ENCODE data around the gene NCAPD3. TPM values are rescaled to one million over a fixed set of nuclear protein-coding genes. Genes with fewer than 3 reads are reported as not detected.

The NCAPD3 gene, protein sequence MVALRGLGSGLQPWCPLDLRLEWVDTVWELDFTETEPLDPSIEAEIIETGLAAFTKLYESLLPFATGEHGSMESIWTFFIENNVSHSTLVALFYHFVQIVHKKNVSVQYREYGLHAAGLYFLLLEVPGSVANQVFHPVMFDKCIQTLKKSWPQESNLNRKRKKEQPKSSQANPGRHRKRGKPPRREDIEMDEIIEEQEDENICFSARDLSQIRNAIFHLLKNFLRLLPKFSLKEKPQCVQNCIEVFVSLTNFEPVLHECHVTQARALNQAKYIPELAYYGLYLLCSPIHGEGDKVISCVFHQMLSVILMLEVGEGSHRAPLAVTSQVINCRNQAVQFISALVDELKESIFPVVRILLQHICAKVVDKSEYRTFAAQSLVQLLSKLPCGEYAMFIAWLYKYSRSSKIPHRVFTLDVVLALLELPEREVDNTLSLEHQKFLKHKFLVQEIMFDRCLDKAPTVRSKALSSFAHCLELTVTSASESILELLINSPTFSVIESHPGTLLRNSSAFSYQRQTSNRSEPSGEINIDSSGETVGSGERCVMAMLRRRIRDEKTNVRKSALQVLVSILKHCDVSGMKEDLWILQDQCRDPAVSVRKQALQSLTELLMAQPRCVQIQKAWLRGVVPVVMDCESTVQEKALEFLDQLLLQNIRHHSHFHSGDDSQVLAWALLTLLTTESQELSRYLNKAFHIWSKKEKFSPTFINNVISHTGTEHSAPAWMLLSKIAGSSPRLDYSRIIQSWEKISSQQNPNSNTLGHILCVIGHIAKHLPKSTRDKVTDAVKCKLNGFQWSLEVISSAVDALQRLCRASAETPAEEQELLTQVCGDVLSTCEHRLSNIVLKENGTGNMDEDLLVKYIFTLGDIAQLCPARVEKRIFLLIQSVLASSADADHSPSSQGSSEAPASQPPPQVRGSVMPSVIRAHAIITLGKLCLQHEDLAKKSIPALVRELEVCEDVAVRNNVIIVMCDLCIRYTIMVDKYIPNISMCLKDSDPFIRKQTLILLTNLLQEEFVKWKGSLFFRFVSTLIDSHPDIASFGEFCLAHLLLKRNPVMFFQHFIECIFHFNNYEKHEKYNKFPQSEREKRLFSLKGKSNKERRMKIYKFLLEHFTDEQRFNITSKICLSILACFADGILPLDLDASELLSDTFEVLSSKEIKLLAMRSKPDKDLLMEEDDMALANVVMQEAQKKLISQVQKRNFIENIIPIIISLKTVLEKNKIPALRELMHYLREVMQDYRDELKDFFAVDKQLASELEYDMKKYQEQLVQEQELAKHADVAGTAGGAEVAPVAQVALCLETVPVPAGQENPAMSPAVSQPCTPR (N-terminal part only)
- 17.0 TPM for total RNA-seq

- Histone ChIP-seq H3K9me3 (ENCODE audit: low read depth, low read length) (no peaks in the 10 kb centered on the region), H3K4me3 (ENCODE audit: low read length) (peak within 1 kb of the TSS; percentile 99), H3K4me1 (ENCODE audit: insufficient read depth, low read length) (peaks cover 43% of the 10 kb centered on the region), H3K27me3 (ENCODE audit: insufficient read depth, low read length) (no peaks in the 10 kb centered on the region)
Measured at GRCh38 chr11:134223836-134224709, at the start of gene NCAPD3, which contains the start of gene VPS26B. NCAPD3 (minus strand) TSS chr11:134223967; CDS start chr11:134223926, 41 bp downstream. VPS26B (plus strand) TSS chr11:134224671; CDS start chr11:134225123, 452 bp downstream.

- no peak overlapping the region for H3K4me3 ChIP-seq (ENCODE audit: low read length)
- H3K27me3 ChIP-seq (ENCODE audit: insufficient read depth, low read length) = peaks cover 69% of the 10 kb centered on the region
- H3K4me1 ChIP-seq (ENCODE audit: insufficient read depth, low read length) = peaks cover 29% of the 10 kb centered on the region
- H3K9me3 ChIP-seq (ENCODE audit: low read depth, low read length) = no peaks in the 10 kb centered on the region
Measured at GRCh38 chr11:134273317-134273712, 49.5 kb upstream of the NCAPD3 start.

GRCh38 chr11:134272381-134273316 is 48.9 kb upstream of the NCAPD3 start:
- H3K27me3 ChIP-seq (ENCODE audit: insufficient read depth, low read length) = peaks cover 62% of the 10 kb centered on the region

GRCh38 chr11:134271978-134272377 is 48.2 kb upstream of the NCAPD3 start:
- Histone ChIP-seq H3K27me3 (ENCODE audit: insufficient read depth, low read length) (peaks cover 55% of the 10 kb centered on the region), H3K4me3 (ENCODE audit: low read length) (no peak overlapping the region), H3K9me3 (ENCODE audit: low read depth, low read length) (no peaks in the 10 kb centered on the region), H3K4me1 (ENCODE audit: insufficient read depth, low read length) (peaks cover 31% of the 10 kb centered on the region)

More at GRCh38 chr11:134272381-134273316, 48.9 kb upstream of the NCAPD3 start:
- no peak overlapping the region for H3K4me3 ChIP-seq (ENCODE audit: low read length)
- H3K4me1 ChIP-seq (ENCODE audit: insufficient read depth, low read length) = peaks cover 29% of the 10 kb centered on the region
- no peaks in the 10 kb centered on the region for H3K9me3 ChIP-seq (ENCODE audit: low read depth, low read length)

DNA sequence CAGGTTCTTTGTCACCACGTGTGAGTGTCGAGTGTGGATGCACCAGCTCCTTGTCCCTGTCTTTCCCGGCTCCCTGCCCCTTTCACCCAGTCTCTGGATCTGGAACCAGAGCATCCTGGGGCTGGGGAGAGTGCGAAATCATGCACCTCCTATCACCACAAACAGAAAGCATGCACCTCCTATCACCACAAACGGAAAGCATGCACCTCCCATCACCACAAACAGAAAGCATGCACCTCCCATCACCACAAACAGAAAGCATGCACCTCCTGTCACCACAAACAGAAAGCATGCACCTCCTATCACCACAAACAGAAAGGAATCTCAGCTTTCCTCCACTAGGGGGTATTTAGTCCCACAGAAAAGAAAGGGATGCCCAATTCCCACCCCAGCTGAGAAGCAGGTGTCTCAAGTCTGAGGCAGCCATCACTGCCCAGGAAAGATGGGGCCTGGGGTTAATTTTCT is 46.5 kb upstream of the NCAPD3 start:
- no peak overlapping the region for H3K4me3 ChIP-seq (ENCODE audit: low read length)
- no peaks in the 10 kb centered on the region for H3K9me3 ChIP-seq (ENCODE audit: low read depth, low read length)
- H3K4me1 ChIP-seq (ENCODE audit: insufficient read depth, low read length) = peaks cover 23% of the 10 kb centered on the region
- H3K27me3 ChIP-seq (ENCODE audit: insufficient read depth, low read length) = peaks cover 41% of the 10 kb centered on the region

GRCh38 chr11:134267966-134268365 is 44.2 kb upstream of the NCAPD3 start:
- Histone ChIP-seq H3K4me1 (ENCODE audit: insufficient read depth, low read length) (peaks cover 22% of the 10 kb centered on the region), H3K27me3 (ENCODE audit: insufficient read depth, low read length) (peaks cover 18% of the 10 kb centered on the region), H3K9me3 (ENCODE audit: low read depth, low read length) (no peaks in the 10 kb centered on the region), H3K4me3 (ENCODE audit: low read length) (no peak overlapping the region)

- H3K27me3 ChIP-seq (ENCODE audit: insufficient read depth, low read length) = peaks cover 13% of the 10 kb centered on the region
Measured at GRCh38 chr11:134267461-134267860, 43.7 kb upstream of the NCAPD3 start.

DNA sequence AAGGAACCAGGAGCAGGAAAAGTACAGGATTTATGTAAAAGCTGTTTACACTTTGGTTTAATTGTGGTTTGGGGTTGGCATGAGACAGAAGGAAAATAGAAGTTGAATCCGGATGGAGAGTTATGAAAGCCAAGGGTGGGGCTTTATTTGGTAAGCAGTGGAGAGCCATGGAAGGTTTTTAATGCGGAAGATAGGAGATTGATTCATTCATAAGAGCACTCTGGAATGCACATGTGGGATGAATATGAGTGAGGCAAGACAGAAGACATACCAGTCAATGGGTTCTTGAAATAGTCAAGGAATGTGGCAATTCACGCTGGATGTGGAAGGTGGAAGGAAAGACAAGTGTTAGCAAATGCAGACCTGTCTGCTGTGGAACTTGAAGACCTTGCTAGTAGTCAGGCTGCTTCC is 43.1 kb upstream of the NCAPD3 start:
- H3K4me1 ChIP-seq (ENCODE audit: insufficient read depth, low read length) = peaks cover 23% of the 10 kb centered on the region
- peaks cover 7% of the 10 kb centered on the region for H3K27me3 ChIP-seq (ENCODE audit: insufficient read depth, low read length)
- H3K9me3 ChIP-seq (ENCODE audit: low read depth, low read length) = no peaks in the 10 kb centered on the region
- no peak overlapping the region for H3K4me3 ChIP-seq (ENCODE audit: low read length)

More at GRCh38 chr11:134267461-134267860, 43.7 kb upstream of the NCAPD3 start:
- no peak overlapping the region for H3K4me3 ChIP-seq (ENCODE audit: low read length)
- peaks cover 20% of the 10 kb centered on the region for H3K4me1 ChIP-seq (ENCODE audit: insufficient read depth, low read length)
- no peaks in the 10 kb centered on the region for H3K9me3 ChIP-seq (ENCODE audit: low read depth, low read length)

GRCh38 chr11:134266440-134266839 is 42.7 kb upstream of the NCAPD3 start:
- peaks cover 23% of the 10 kb centered on the region for H3K4me1 ChIP-seq (ENCODE audit: insufficient read depth, low read length)
- H3K27me3 ChIP-seq (ENCODE audit: insufficient read depth, low read length) = peaks cover 3% of the 10 kb centered on the region
- no peaks in the 10 kb centered on the region for H3K9me3 ChIP-seq (ENCODE audit: low read depth, low read length)
- H3K4me3 ChIP-seq (ENCODE audit: low read length) = no peak overlapping the region

DNA sequence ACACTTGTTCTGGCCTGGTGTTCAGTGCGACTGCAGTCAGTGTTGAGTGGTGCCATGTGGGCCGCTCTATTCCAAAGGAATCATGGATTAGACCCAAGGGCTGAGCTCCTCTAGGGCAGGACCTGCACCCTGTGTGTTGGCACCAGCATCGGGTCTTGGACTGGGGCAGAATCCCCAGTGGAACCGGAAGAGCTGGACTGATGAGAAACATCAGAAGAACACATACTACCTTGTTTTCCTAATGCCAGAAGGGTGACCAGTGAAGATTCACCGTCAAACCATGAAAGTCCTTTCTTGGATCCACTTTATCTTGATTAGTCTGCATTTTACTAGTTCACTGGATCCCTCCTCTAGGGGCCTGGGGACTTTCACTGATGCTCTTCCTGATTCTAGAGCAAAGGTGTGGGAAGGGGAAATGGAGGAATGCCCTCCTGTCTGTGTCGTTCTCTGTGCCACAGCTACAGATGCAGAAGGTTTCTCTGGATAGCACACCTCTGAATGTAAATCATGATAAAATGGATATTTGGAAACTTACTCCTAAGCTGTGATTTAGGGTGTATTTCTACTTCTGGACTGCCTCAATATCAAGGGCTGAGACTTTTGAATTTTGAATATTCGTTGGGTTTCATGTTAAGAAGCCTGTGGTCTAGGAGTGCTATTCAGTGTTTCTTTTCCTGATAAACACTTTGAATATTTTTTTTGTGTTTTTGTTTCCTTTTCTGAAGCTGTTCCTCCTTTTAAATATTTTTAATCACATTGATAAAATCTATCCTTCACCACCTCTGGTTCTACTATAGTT is 41.4 kb upstream of the NCAPD3 start:
- Histone ChIP-seq H3K9me3 (ENCODE audit: low read depth, low read length) (no peaks in the 10 kb centered on the region), H3K27me3 (ENCODE audit: insufficient read depth, low read length) (no peaks in the 10 kb centered on the region), H3K4me1 (ENCODE audit: insufficient read depth, low read length) (peaks cover 25% of the 10 kb centered on the region), H3K4me3 (ENCODE audit: low read length) (no peak overlapping the region)

DNA sequence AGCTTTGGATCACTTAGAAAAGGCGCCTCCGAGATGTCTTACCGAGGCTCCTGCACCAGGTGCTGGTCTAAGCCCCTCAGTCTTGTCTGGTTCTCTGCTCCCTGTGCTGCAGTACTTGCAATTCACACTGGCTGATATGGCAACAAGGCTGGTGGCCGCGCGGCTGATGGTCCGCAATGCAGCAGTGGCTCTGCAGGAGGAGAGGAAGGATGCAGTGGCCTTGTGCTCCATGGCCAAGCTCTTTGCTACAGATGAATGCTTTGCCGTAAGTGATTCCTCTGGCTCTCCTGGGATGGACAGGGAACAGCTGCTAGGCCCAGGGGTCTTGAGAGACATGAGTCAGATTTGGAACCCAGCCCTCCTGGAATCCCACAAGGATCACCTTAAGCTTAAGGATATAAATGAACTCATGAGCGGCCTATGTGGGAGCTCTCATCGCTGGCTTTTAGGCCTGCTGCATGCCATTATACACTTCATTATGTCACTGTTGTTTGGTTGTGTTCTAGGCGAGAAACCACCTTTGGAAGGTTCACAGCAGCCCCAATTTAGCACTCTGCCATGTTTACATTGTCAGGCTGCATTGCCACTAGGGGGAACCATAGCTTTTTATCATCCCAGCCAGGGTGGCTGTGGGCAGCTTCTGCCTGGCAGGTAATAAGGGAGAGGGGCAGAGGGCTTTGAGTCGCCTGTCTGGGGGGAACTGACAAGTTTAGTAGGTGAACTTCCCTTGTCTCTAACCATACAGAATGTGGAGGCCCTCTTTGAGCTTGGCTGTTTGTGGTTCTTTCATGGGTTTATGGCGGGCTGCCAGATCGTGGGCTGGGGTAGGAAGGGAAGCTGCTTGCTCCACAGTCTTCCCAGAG is 38.1 kb upstream of the NCAPD3 start:
- Histone ChIP-seq H3K4me3 (ENCODE audit: low read length) (no peak overlapping the region), H3K27me3 (ENCODE audit: insufficient read depth, low read length) (no peaks in the 10 kb centered on the region), H3K9me3 (ENCODE audit: low read depth, low read length) (no peaks in the 10 kb centered on the region), H3K4me1 (ENCODE audit: insufficient read depth, low read length) (peaks cover 19% of the 10 kb centered on the region)

Measured in mononuclear cell (primary cell).